HCT116 (cell line): ENCODE measurements around the gene ZFX. TPM values are rescaled to one million over a fixed set of nuclear protein-coding genes. Genes with fewer than 3 reads are reported as not detected.

Experiments used
- ATAC-seq: fragments of 200-7000 bp; cut with Tn5 transposase; 2 replicates; pipeline ENCODE4 v1.9.1; 2020; ENCODE audit warnings: mild to moderate bottlenecking, moderate library complexity
- BruUV-seq: library from RNA; stranded (reverse); fragments of 400-500 nt; replicated peaks from 2 replicates; lab custom pipeline; 2021; lab: Mats Ljungman, UMichigan
- CTCF ChIA-PET: fragments of 300-600 bp; sonication (Branson Sonifier 250); formaldehyde crosslinking; loops from one replicate; lab custom pipeline; 2021; ENCODE audit warnings: antibody characterized with exemption; lab: Charles Lee
- POLR2A ChIA-PET: fragments of 300-600, 350-600 bp; sonication (Branson Sonifier 250); formaldehyde crosslinking; loops from one replicate; lab custom pipeline; 2021; ENCODE audit warnings: antibody characterized with exemption; lab: Charles Lee
- RAD21 ChIA-PET, 2 experiments: fragments of 300-600 bp; sonication (Branson Sonifier 250); formaldehyde crosslinking; loops; one replicate each; lab custom pipeline; 2023; ENCODE audit warnings: low total read pairs in 2 of 2; ENCODE audit not compliant: uncharacterized antibody in 2 of 2, unreplicated experiment in 2 of 2, low non-redundant PET in 1 of 2; lab: Charles Lee
- DNase-seq: peaks from one replicate; pipeline ENCODE4 v3.0.0-alpha.2; 2010; ENCODE audit warnings: low read depth, low spot score
- H2AFZ ChIP-seq: fragments of 200-600 bp; shearing (Covaris generic), sonication (generic); 2 replicates; pipeline ENCODE4 v1.6.1; 2017; ENCODE audit warnings: low read depth, mixed run types, mixed read lengths, antibody characterized with exemption, low read length; ENCODE audit not compliant: poor library complexity, severe bottlenecking
- H3K27ac ChIP-seq: 2 replicates; pipeline ENCODE4 v1.5.1; 2012; ENCODE audit warnings: low read depth, low read length
- H3K27me3 ChIP-seq: fragments of 200-600 bp; sonication (generic); 2 replicates; pipeline ENCODE4 v1.6.1; 2016; ENCODE audit warnings: mixed run types, low read length, mixed read lengths; ENCODE audit not compliant: insufficient read depth
- H3K36me3 ChIP-seq, 2 experiments: fragments of 200-500 bp in 1 of 2; fragments of 200-600 bp in 1 of 2; sonication (Bioruptor generic) in 1 of 2; sonication (generic) in 1 of 2; 2 replicates each; pipeline versions ENCODE4 v1.5.1 to v1.6.1; 2014 to 2016; ENCODE audit warnings: low read length in 2 of 2, inconsistent platforms in 1 of 2, mixed read lengths in 1 of 2, mixed run types in 1 of 2; ENCODE audit not compliant: insufficient read depth in 2 of 2, control insufficient read depth in 1 of 2
- H3K4me1 ChIP-seq, 2 experiments: fragments of 200-600 bp in 1 of 2; sonication (generic) in 1 of 2; 2 replicates each; pipeline versions ENCODE4 v1.5.1 to v1.6.1; 2012 to 2017; ENCODE audit warnings: low read length in 2 of 2, inconsistent platforms in 1 of 2, mild to moderate bottlenecking in 1 of 2, mixed read lengths in 1 of 2, mixed run types in 1 of 2, moderate library complexity in 1 of 2; ENCODE audit not compliant: insufficient read depth in 2 of 2, control insufficient read depth in 1 of 2
- H3K4me2 ChIP-seq: fragments of 200-600 bp; sonication (generic); 2 replicates; pipeline ENCODE4 v1.6.1; 2017; ENCODE audit warnings: mixed run types, low read length, mixed read lengths
- H3K4me3 ChIP-seq, 2 experiments: fragments of 200-600 bp in 1 of 2; sonication (generic) in 1 of 2; replicated peaks in 1 of 2; 2 replicates each; pipeline ENCODE4 v1.5.1; 2011 to 2016; ENCODE audit warnings: low read length in 2 of 2, control low read depth in 1 of 2, low read depth in 1 of 2, mild to moderate bottlenecking in 1 of 2, mixed read lengths in 1 of 2, mixed run types in 1 of 2
- H3K79me2 ChIP-seq: fragments of 200-600 bp; sonication (generic); 2 replicates; pipeline ENCODE4 v1.6.1; 2017; ENCODE audit warnings: mild to moderate bottlenecking, mixed run types, low read length, moderate library complexity, mixed read lengths; ENCODE audit not compliant: insufficient read depth
- H3K9ac ChIP-seq: fragments of 200-600 bp; sonication (generic); 2 replicates; pipeline ENCODE4 v1.6.1; 2016; ENCODE audit warnings: low read length, mixed read lengths
- H3K9me2 ChIP-seq: fragments of 200-600 bp; sonication (generic), shearing (Covaris generic); 2 replicates; pipeline ENCODE4 v1.6.1; 2017; ENCODE audit warnings: mixed run types, mild to moderate bottlenecking, moderate library complexity; ENCODE audit not compliant: insufficient read depth
- H3K9me3 ChIP-seq, 2 experiments: fragments of 200-500 bp in 1 of 2; fragments of 200-600 bp in 1 of 2; sonication (Bioruptor generic) in 1 of 2; sonication (generic) in 1 of 2; 2 replicates each; pipeline ENCODE4 v1.6.1; 2014 to 2017; ENCODE audit warnings: low read length in 2 of 2, mixed read lengths in 2 of 2, inconsistent platforms in 1 of 2, low read depth in 1 of 2, mild to moderate bottlenecking in 1 of 2, mixed run types in 1 of 2, moderate library complexity in 1 of 2; ENCODE audit not compliant: control insufficient read depth in 1 of 2, insufficient read depth in 1 of 2
- H4K20me1 ChIP-seq: fragments of 200-600 bp; sonication (generic), shearing (Covaris generic); 2 replicates; pipeline ENCODE4 v1.6.1; 2017; ENCODE audit warnings: mixed run types, mild to moderate bottlenecking, moderate library complexity; ENCODE audit not compliant: insufficient read depth
- CBX3 ChIP-seq: IDR thresholded peaks from 2 replicates; pipeline ENCODE4 v1.6.1; 2012; ENCODE audit warnings: low read depth
- FOSL1 ChIP-seq: IDR thresholded peaks from 2 replicates; pipeline ENCODE4 v1.6.1; 2012; ENCODE audit warnings: low read depth
- JUND ChIP-seq: IDR thresholded peaks from 2 replicates; pipeline ENCODE4 v1.6.1; 2012
- SP1 ChIP-seq: IDR thresholded peaks from 2 replicates; pipeline ENCODE4 v1.6.1; 2012; ENCODE audit warnings: low read depth
- SRF ChIP-seq: IDR thresholded peaks from 2 replicates; pipeline ENCODE4 v1.6.1; 2012; ENCODE audit warnings: low read depth
- TCF7L2 ChIP-seq: IDR thresholded peaks from 2 replicates; pipeline ENCODE4 v1.7.0; 2011; ENCODE audit warnings: borderline replicate concordance, inconsistent platforms; ENCODE audit not compliant: insufficient read depth, insufficient read length; ENCODE audit errors: extremely low read depth
- intact Hi-C: fragments of 100-400 bp; cut with micrococcal nuclease; formaldehyde crosslinking; loops from 2 replicates; pipeline ENCODE4 v1.10.0; 2022
- total RNA-seq: library from RNA; stranded (reverse); gene quantifications from one replicate; pipeline ENCODE4 v1.2.1, GENCODE V29; 2021; ENCODE audit not compliant: unreplicated experiment

Gene ZFX
- total RNA-seq, 1 experiment from 2014 or later = 28.1 TPM

GRCh38 chrX:24264383-24264782 is 114.9 kb downstream of the ZFX start:
- H3K4me1 ChIP-seq = peaks cover 0 to 6% of the 10 kb centered on the region in 2 experiments; a peak in 2 of 4 replicates
- ChIA-PET RAD21 (no interaction called here), CTCF (no interaction called here), POLR2A (no interaction called here)
- H3K4me2 ChIP-seq = peak overlapping the region; percentile 21; the same call in 1 of the 2 replicates
- H4K20me1 ChIP-seq = no peaks in the 10 kb centered on the region
- H3K9me2 ChIP-seq = no peaks in the 10 kb centered on the region
- H3K36me3 ChIP-seq = no peaks in the 10 kb centered on the region
- H3K9ac ChIP-seq = no peak overlapping the region
- no peaks in the 10 kb centered on the region for H3K9me3 ChIP-seq
- H3K27ac ChIP-seq = no peak overlapping the region
- no peak for DNase-seq
- no peak for TF ChIP-seq SRF
- 0 out of 2 replicates have a peak, but pooled peaks have one; percentile 20 for TF ChIP-seq FOSL1
- 0 out of 2 replicates have a peak, but pooled peaks have one; percentile 16 for TF ChIP-seq CBX3
- TF ChIP-seq TCF7L2 = peak; percentile 60
- TF ChIP-seq SP1 = no peak
- peak; percentile 44 for TF ChIP-seq JUND
- no TSS peak for BruUV-seq
- no peak overlapping the region for H2AFZ ChIP-seq
- H3K79me2 ChIP-seq = no peaks in the 10 kb centered on the region
- peak; percentile 27; the same call in 1 of the 2 replicates for ATAC-seq
- no peak overlapping the region for H3K4me3 ChIP-seq
- intact Hi-C loops = no loop called here
- H3K27me3 ChIP-seq = no peaks in the 10 kb centered on the region

Other genes with a start within 250 kb of the ZFX start
- 34.5 TPM for gene APOO, start 241.8 kb upstream of the ZFX start, total RNA-seq
- gene CXorf58, start 241.7 kb upstream of the ZFX start, total RNA-seq = not detected
- gene KLHL15, start 122.5 kb upstream of the ZFX start, total RNA-seq = 10.1 TPM
- 273 TPM for gene EIF2S3, start 94.8 kb upstream of the ZFX start, total RNA-seq
- gene SUPT20HL2, start 164.3 kb downstream of the ZFX start, total RNA-seq = not detected
- not detected for gene SUPT20HL1, start 210.9 kb downstream of the ZFX start, total RNA-seq